HepG2 (cell line): ENCODE measurements around the gene SPDYE9. TPM values are rescaled to one million over a fixed set of nuclear protein-coding genes. Genes with fewer than 3 reads are reported as not detected.
"Not testable (repeated sequence)": the region's sequence is repeated elsewhere in the genome, so short reads cannot be mapped to it uniquely, and the experiment has no call there.

ENCODE experiments used
- ATAC-seq: fragments of 200-7000 bp; cut with Tn5 transposase; 3 replicates; pipeline ENCODE4 v1.9.1; 2020; ENCODE audit warnings: mild to moderate bottlenecking, moderate library complexity
- BruUV-seq: library from RNA; stranded (reverse); fragments of 400-500 nt; replicated peaks from 2 replicates; lab custom pipeline; 2021; lab: Mats Ljungman, UMichigan
- CTCF ChIA-PET: fragments of 300-600 bp; formaldehyde crosslinking; extraction: SDS; loops from one replicate; lab custom pipeline; 2021; ENCODE audit warnings: low total read pairs, inconsistent platforms, low intra/inter-chr PET ratio; lab: Yijun Ruan, JAX
- POLR2A ChIA-PET: fragments of 350-600 bp; sonication (Branson Sonifier 250); formaldehyde crosslinking; loops from one replicate; lab custom pipeline; 2020; ENCODE audit warnings: antibody characterized with exemption, inconsistent platforms; lab: Yijun Ruan, JAX
- DNase-seq: peaks from one replicate; pipeline ENCODE4 v3.0.0-alpha.2; 2015; ENCODE audit warnings: low spot score
- FAIRE-seq: peaks from 3 replicates; lab custom pipeline; 2011; peaks lifted over from hg19 to GRCh38; lab: Jason Lieb, UNC
- H2AFZ ChIP-seq: one replicate; pipeline ENCODE4 v1.6.1; 2011; ENCODE audit warnings: low read length, inconsistent platforms
- H3K27ac ChIP-seq: fragments of 300-600 bp; 3 replicates; pipeline ENCODE4 v1.8.0; 2011; ENCODE audit warnings: mixed run types, mild to moderate bottlenecking, mixed read lengths, low read length, inconsistent platforms; ENCODE audit not compliant: insufficient read depth; ENCODE audit errors: extremely low read length
- H3K27me3 ChIP-seq, 2 experiments: fragments of 200-600 bp in 1 of 2; 2 replicates in 1 of 2; 3 replicates in 1 of 2; pipeline versions ENCODE4 v1.6.0 to v1.8.0; 2011; ENCODE audit warnings: low read length in 2 of 2, mild to moderate bottlenecking in 2 of 2, moderate library complexity in 2 of 2, inconsistent platforms in 1 of 2; ENCODE audit not compliant: insufficient read depth in 2 of 2, control insufficient read depth in 1 of 2
- H3K36me3 ChIP-seq, 2 experiments: fragments of 200-600 bp in 1 of 2; replicated peaks in 1 of 2; 2 replicates in 1 of 2; 3 replicates in 1 of 2; pipeline versions ENCODE4 v1.5.1 to v1.8.0; 2011; ENCODE audit warnings: low read length in 2 of 2, inconsistent platforms in 1 of 2; ENCODE audit not compliant: insufficient read depth in 2 of 2, control insufficient read depth in 1 of 2
- H3K4me1 ChIP-seq: 2 replicates; pipeline ENCODE4 v1.5.1; 2012; ENCODE audit warnings: low read length, inconsistent platforms; ENCODE audit not compliant: insufficient read depth
- H3K4me2 ChIP-seq: 2 replicates; pipeline ENCODE4 v1.6.0; 2011; ENCODE audit warnings: low read depth, low read length, inconsistent platforms
- H3K4me3 ChIP-seq, 3 experiments: fragments of 200-600 bp in 1 of 3; sonication (generic), shearing (Covaris generic) in 1 of 3; replicated peaks in 1 of 3; 2 replicates each; pipeline ENCODE4 v1.5.1; 2011 to 2016; ENCODE audit warnings: low read length in 3 of 3, inconsistent platforms in 2 of 3, low read depth in 2 of 3, mild to moderate bottlenecking in 2 of 3, control low read depth in 1 of 3, mixed read lengths in 1 of 3; ENCODE audit not compliant: insufficient read depth in 1 of 3
- H3K79me2 ChIP-seq: one replicate; pipeline ENCODE4 v1.6.1; 2011; ENCODE audit warnings: low read length, inconsistent platforms; ENCODE audit not compliant: insufficient read depth
- H3K9ac ChIP-seq: 2 replicates; pipeline ENCODE4 v1.6.0; 2011; ENCODE audit warnings: mild to moderate bottlenecking, low read depth, low read length, inconsistent platforms; ENCODE audit not compliant: insufficient read depth
- H3K9me3 ChIP-seq: 2 replicates; pipeline ENCODE4 v1.5.1; 2012; ENCODE audit warnings: mild to moderate bottlenecking, low read length
- H4K20me1 ChIP-seq: 2 replicates; pipeline ENCODE4 v1.6.0; 2011; ENCODE audit warnings: inconsistent platforms, mild to moderate bottlenecking, low read length, moderate library complexity; ENCODE audit not compliant: insufficient read depth
- WGBS: methylation state at CpG from one replicate; pipeline ENCODE4 v1.1.6; 2017; ENCODE audit warnings: low lambda C conversion rate; 5-methylcytosine and 5-hydroxymethylcytosine counted together
- in situ Hi-C: cut with HindIII; loops from 2 replicates; pipeline ENCODE4 v1.10.0; 2017; ENCODE audit warnings: low pct_unique_long_range_greater_than_20kb; ENCODE audit not compliant: extremely low pct_ligation_motif_present
- intact Hi-C: fragments of 100-400 bp; cut with micrococcal nuclease; formaldehyde crosslinking; loops from one replicate; pipeline ENCODE4 v1.10.0; 2022; ENCODE audit not compliant: unreplicated experiment
- polyA plus RNA-seq, 8 experiments: library from polyadenylated mRNA; depleted of rRNA in 3 of 8; stranded (reverse) in 7 of 8; unstranded in 1 of 8; fragments of >200 nt; fragmentation: Illumina TruSeq in 4 of 8; extraction: Trizol in 4 of 8; gene quantifications; 2 replicates each; pipeline versions ENCODE4 v1.2.1 to v1.2.3, GENCODE V29; 2011 to 2016; ENCODE audit warnings: low read depth in 4 of 8, missing spikeins in 1 of 8, mixed read lengths in 1 of 8; ENCODE audit not compliant: insufficient read depth in 1 of 8
- small RNA-seq, 3 experiments: library from RNA; depleted of rRNA; stranded (forward); fragments of <200 nt; gene quantifications; one replicate each; pipeline ENCODE3, GENCODE V24; 2012; ENCODE audit warnings: low read depth in 2 of 3, low replicate concordance in 1 of 3; ENCODE audit not compliant: insufficient read length in 3 of 3, insufficient read depth in 2 of 3
- total RNA-seq, 5 experiments: library from RNA; depleted of rRNA; stranded (reverse); fragments of >200 nt; fragmentation: Illumina TruSeq; extraction: Trizol; gene quantifications; 2 replicates each; pipeline ENCODE4 v1.2.3, GENCODE V29; 2016; ENCODE audit warnings: low read depth in 1 of 5

SPDYE9 gene
- total and polyA plus RNA-seq, 2 of the 13 experiments (the other 11 are each of a cell fraction or from before 2014, with no cell fraction given) = not detected

GRCh38 chr7:73057811-73058210, 28.0 kb downstream of the SPDYE9 start, which contains the start of gene SPDYE11:
Gene SPDYE11, minus strand, starts transcription at chr7:73057911. Its CDS starts 1,800 bp downstream, at chr7:73056111.
- H3K4me3 ChIP-seq, H3K9me3 ChIP-seq, H3K27ac ChIP-seq, H3K9ac ChIP-seq, H3K79me2 ChIP-seq, CTCF ChIA-PET, BruUV-seq, H3K4me2 ChIP-seq, in situ Hi-C loops, intact Hi-C loops, H2AFZ ChIP-seq, FAIRE-seq, H4K20me1 ChIP-seq, H3K27me3 ChIP-seq, DNase-seq, H3K36me3 ChIP-seq, ATAC-seq, H3K4me1 ChIP-seq, POLR2A ChIA-PET: not testable (repeated sequence)
- no CpG with 5 or more reads among the region's 8 CpGs for WGBS

GRCh38 chr7:73029666-73030065, 56.2 kb downstream of the SPDYE9 start, which contains the start of gene SPDYE8:
Gene SPDYE8, minus strand, starts transcription at chr7:73029766. Its CDS starts 1,800 bp downstream, at chr7:73027966.
- BruUV-seq, FAIRE-seq, H2AFZ ChIP-seq, H3K27ac ChIP-seq, H3K27me3 ChIP-seq, ATAC-seq, intact Hi-C loops, H3K9ac ChIP-seq, H3K36me3 ChIP-seq, H4K20me1 ChIP-seq, H3K4me2 ChIP-seq, CTCF ChIA-PET, in situ Hi-C loops, H3K9me3 ChIP-seq, H3K4me1 ChIP-seq, POLR2A ChIA-PET, H3K4me3 ChIP-seq, H3K79me2 ChIP-seq, DNase-seq: not testable (repeated sequence)
- WGBS = no CpG with 5 or more reads among the region's 8 CpGs

Small RNA genes within 50 kb of the gene (small RNA-seq; reads per million reads assigned to genes)
- gene RF00019 = 0 reads per million in 3 experiments

Other genes starting within 250 kb of the SPDYE9 start
- 8.4 and 12.7 TPM in 2 replicates for gene POM121, start 160.9 kb downstream of the SPDYE9 start, total RNA-seq (2016; rRNA removed; fragmentation: Illumina TruSeq; extraction: Trizol)
- gene POM121, start 160.9 kb downstream of the SPDYE9 start, polyA plus RNA-seq (2011; rRNA removed) = 9.2 and 10.3 TPM in 2 replicates
- 0.88 and 1.4 TPM in 2 replicates for gene TRIM74, start 116.6 kb downstream of the SPDYE9 start, total RNA-seq (2016; rRNA removed; fragmentation: Illumina TruSeq; extraction: Trizol)
- 0.51 and 0.61 TPM in 2 replicates for gene TRIM74, start 116.6 kb downstream of the SPDYE9 start, polyA plus RNA-seq (2011; rRNA removed)
- not detected in 2 replicates for gene SPDYE8, start 56.3 kb downstream of the SPDYE9 start, total RNA-seq (2016; rRNA removed; fragmentation: Illumina TruSeq; extraction: Trizol)
- not detected in 2 replicates for gene SPDYE8, start 56.3 kb downstream of the SPDYE9 start, polyA plus RNA-seq (2011; rRNA removed)
- gene SPDYE11, start 28.1 kb downstream of the SPDYE9 start, total RNA-seq (2016; rRNA removed; fragmentation: Illumina TruSeq; extraction: Trizol) = not detected in 2 replicates
- not detected in 2 replicates for gene SPDYE11, start 28.1 kb downstream of the SPDYE9 start, polyA plus RNA-seq (2011; rRNA removed)
- 31.6 and 35.8 TPM in 2 replicates for gene NSUN5, start 222.8 kb upstream of the SPDYE9 start, total RNA-seq (2016; rRNA removed; fragmentation: Illumina TruSeq; extraction: Trizol)
- gene NSUN5, start 222.8 kb upstream of the SPDYE9 start, polyA plus RNA-seq (2011; rRNA removed) = 19.9 and 24.9 TPM in 2 replicates
- 21.1 and 24.5 TPM in 2 replicates for gene TRIM50, start 242.0 kb upstream of the SPDYE9 start, total RNA-seq (2016; rRNA removed; fragmentation: Illumina TruSeq; extraction: Trizol)
- 4.2 and 5.4 TPM in 2 replicates for gene TRIM50, start 242.0 kb upstream of the SPDYE9 start, polyA plus RNA-seq (2011; rRNA removed)
- gene FKBP6, start 242.1 kb upstream of the SPDYE9 start, total RNA-seq (2016; rRNA removed; fragmentation: Illumina TruSeq; extraction: Trizol) = 0.13 and 0.20 TPM in 2 replicates
- gene FKBP6, start 242.1 kb upstream of the SPDYE9 start, polyA plus RNA-seq (2011; rRNA removed) = 0.07 and 0.09 TPM in 2 replicates